Smooth muscle cell (in vitro differentiated cells): ENCODE data around the gene SLCO2A1. TPM values are rescaled to one million over a fixed set of nuclear protein-coding genes. Genes with fewer than 3 reads are reported as not detected.

Experiments used
- DNase-seq: peaks from one replicate; lab custom pipeline; 2025; ENCODE audit not compliant: unreplicated experiment; lab: John Stamatoyannopoulos, UW
- H2AFZ ChIP-seq: fragments of 200-600 bp; sonication (generic); 2 replicates; pipeline ENCODE4 v1.6.0; 2016; ENCODE audit warnings: antibody characterized with exemption, low read depth, mild to moderate bottlenecking
- H3F3A ChIP-seq: fragments of 200-600 bp; sonication (generic); 2 replicates; pipeline ENCODE4 v1.6.0; 2017; ENCODE audit warnings: antibody characterized with exemption, low read depth
- H3K27ac ChIP-seq: fragments of 200-600 bp; sonication (generic); 2 replicates; pipeline ENCODE4 v1.5.1; 2016; ENCODE audit warnings: low read depth, mild to moderate bottlenecking
- H3K27me3 ChIP-seq: fragments of 200-600 bp; sonication (generic); 2 replicates; pipeline ENCODE4 v1.6.1; 2016; ENCODE audit warnings: low read depth, mild to moderate bottlenecking
- H3K36me3 ChIP-seq: fragments of 200-600 bp; sonication (generic); 2 replicates; pipeline ENCODE4 v1.5.1; 2016; ENCODE audit warnings: low read depth
- H3K4me1 ChIP-seq: fragments of 200-600 bp; sonication (generic); 2 replicates; pipeline ENCODE4 v1.5.1; 2016; ENCODE audit warnings: low read depth
- H3K4me2 ChIP-seq: fragments of 200-600 bp; sonication (generic); 2 replicates; pipeline ENCODE4 v1.6.0; 2016; ENCODE audit warnings: mild to moderate bottlenecking
- H3K4me3 ChIP-seq: fragments of 200-600 bp; sonication (generic); 2 replicates; pipeline ENCODE4 v1.5.1; 2016; ENCODE audit warnings: mild to moderate bottlenecking
- H3K79me2 ChIP-seq: fragments of 200-600 bp; sonication (generic); 2 replicates; pipeline ENCODE4 v1.6.0; 2016; ENCODE audit warnings: low read depth, mild to moderate bottlenecking
- H3K9ac ChIP-seq: fragments of 200-600 bp; sonication (generic); 2 replicates; pipeline ENCODE4 v1.6.0; 2016; ENCODE audit warnings: low read depth
- H3K9me3 ChIP-seq: fragments of 200-600 bp; sonication (generic); replicated peaks from 2 replicates; pipeline ENCODE4 v1.5.1; 2016; ENCODE audit warnings: low read depth
- H4K20me1 ChIP-seq: fragments of 200-600 bp; sonication (generic); 2 replicates; pipeline ENCODE4 v1.6.0; 2016; ENCODE audit warnings: low read depth
- WGBS: methylation state at CpG from one replicate; pipeline ENCODE4 v1.1.7; 2016; ENCODE audit warnings: low lambda C conversion rate; 5-methylcytosine and 5-hydroxymethylcytosine counted together
- polyA plus RNA-seq: library from polyadenylated mRNA; unstranded; fragments of >200 nt; fragmentation: Nextera tagmentation; extraction: Ambion mirVana; gene quantifications from 2 replicates; pipeline ENCODE4 v1.2.1, GENCODE V29; 2016
- total RNA-seq: library from RNA; depleted of rRNA; stranded (reverse); fragments of >200 nt; gene quantifications from 2 replicates; pipeline ENCODE4 v1.2.3, GENCODE V29; 2014
- TF ChIP-seq, protein P1 (sequence below): fragments of 200-600 bp; sonication (generic); IDR thresholded peaks from 2 replicates; pipeline ENCODE4 v1.5.1; 2017; ENCODE audit warnings: borderline replicate concordance, mild to moderate bottlenecking, antibody characterized with exemption; ENCODE audit not compliant: insufficient read depth, poor library complexity, severe bottlenecking

The SLCO2A1 gene
- total and polyA plus RNA-seq, 2 experiments from 2014 or later: 7.7 to 14.2 TPM

DNA sequence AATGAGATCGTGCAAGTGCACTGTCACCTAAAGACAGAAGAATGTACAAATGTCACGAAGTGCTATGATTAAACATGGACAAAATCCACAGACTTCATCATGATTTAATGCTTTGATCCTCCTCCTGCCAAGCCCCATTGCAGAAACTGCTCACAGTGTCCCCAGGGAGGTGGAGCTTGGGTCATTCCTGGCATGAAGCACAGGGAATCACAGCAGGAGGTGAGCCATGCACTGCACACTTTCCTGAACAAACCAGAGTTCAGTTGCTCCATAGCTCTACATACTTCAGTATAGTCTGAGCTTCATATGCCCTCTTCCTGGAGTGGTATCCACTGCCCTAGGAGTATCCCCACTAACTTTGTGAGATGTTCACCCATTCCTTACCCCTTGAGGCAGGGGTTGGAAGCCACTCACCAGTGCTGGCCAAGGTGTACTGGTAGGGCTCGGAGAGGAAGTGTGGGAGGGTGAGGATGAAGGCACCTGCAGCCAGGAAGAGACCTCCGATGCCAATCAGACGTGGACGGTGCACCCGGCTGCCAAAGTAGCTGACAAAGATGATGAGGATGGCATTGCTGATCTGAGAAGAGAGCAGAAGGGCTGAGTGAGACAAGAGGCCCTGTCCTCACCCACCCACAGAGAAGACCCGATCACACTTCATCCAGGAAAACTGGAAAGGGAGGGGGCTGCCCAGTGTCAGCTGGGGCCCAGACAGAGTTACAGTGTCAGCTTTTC lies 56.3 kb downstream of the SLCO2A1 start:
- H3K4me1 ChIP-seq: no peaks in the 10 kb centered on the region

DNA sequence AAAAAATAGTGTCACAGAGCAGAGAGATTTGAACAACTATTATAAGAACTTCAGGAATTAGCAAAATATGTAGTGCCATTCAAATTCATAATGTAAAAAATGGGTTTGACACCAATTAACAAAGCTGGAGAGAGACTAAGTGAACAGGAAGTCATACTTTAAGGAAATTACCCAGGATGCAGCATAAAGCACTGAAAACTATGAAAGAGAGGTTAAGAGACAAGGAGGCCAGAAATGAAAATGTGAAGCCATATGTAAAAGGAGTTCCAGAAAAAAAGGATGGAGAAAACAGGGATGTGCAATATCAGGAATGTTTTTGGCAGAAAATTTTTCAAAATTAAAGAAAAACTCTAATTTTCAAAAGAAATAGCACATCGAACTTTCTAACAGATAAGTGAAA lies 57.6 kb downstream of the SLCO2A1 start:
- no peak for DNase-seq
- Histone ChIP-seq H4K20me1 (no peaks in the 10 kb centered on the region), H3K9me3 (no peaks in the 10 kb centered on the region), H3K79me2 (no peaks in the 10 kb centered on the region), H3K27me3 (no peaks in the 10 kb centered on the region), H3K9ac (no peak overlapping the region), H3F3A (no peaks in the 10 kb centered on the region), H3K4me1 (no peaks in the 10 kb centered on the region), H3K4me2 (no peak overlapping the region), H3K4me3 (no peak overlapping the region), H2AFZ (no peak overlapping the region), H3K27ac (no peak overlapping the region), H3K36me3 (no peaks in the 10 kb centered on the region)
- TF ChIP-seq, protein P1, sequence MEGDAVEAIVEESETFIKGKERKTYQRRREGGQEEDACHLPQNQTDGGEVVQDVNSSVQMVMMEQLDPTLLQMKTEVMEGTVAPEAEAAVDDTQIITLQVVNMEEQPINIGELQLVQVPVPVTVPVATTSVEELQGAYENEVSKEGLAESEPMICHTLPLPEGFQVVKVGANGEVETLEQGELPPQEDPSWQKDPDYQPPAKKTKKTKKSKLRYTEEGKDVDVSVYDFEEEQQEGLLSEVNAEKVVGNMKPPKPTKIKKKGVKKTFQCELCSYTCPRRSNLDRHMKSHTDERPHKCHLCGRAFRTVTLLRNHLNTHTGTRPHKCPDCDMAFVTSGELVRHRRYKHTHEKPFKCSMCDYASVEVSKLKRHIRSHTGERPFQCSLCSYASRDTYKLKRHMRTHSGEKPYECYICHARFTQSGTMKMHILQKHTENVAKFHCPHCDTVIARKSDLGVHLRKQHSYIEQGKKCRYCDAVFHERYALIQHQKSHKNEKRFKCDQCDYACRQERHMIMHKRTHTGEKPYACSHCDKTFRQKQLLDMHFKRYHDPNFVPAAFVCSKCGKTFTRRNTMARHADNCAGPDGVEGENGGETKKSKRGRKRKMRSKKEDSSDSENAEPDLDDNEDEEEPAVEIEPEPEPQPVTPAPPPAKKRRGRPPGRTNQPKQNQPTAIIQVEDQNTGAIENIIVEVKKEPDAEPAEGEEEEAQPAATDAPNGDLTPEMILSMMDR: no peak
- 88% methylated on average over 1 of the region's 1 CpG for WGBS

More for the DNA sequence above, 56.3 kb downstream of the SLCO2A1 start:
- H3K79me2 ChIP-seq: no peaks in the 10 kb centered on the region
- no peak overlapping the region for H3K27ac ChIP-seq
- DNase-seq: no peak
- no peaks in the 10 kb centered on the region for H3F3A ChIP-seq
- no peaks in the 10 kb centered on the region for H3K9me3 ChIP-seq
- no peaks in the 10 kb centered on the region for H3K27me3 ChIP-seq
- TF ChIP-seq, protein P1: no peak
- H4K20me1 ChIP-seq: no peaks in the 10 kb centered on the region
- H3K4me2 ChIP-seq: no peak overlapping the region
- H2AFZ ChIP-seq: no peak overlapping the region
- no peak overlapping the region for H3K4me3 ChIP-seq
- H3K36me3 ChIP-seq: no peaks in the 10 kb centered on the region
- WGBS: 96% methylated on average over 8 of the region's 8 CpGs
- H3K9ac ChIP-seq: no peak overlapping the region

- H3K27ac ChIP-seq: no peak overlapping the region
- no peak overlapping the region for H3K4me3 ChIP-seq
- H3K27me3 ChIP-seq: no peaks in the 10 kb centered on the region
- no peaks in the 10 kb centered on the region for H3K36me3 ChIP-seq
- H3K9ac ChIP-seq: no peak overlapping the region
- H3K9me3 ChIP-seq: no peaks in the 10 kb centered on the region
- H3K79me2 ChIP-seq: no peaks in the 10 kb centered on the region
- H3K4me2 ChIP-seq: no peak overlapping the region
- no peak overlapping the region for H2AFZ ChIP-seq
- 79% methylated on average over 6 of the region's 6 CpGs for WGBS
- no peaks in the 10 kb centered on the region for H4K20me1 ChIP-seq
- no peak for DNase-seq
- H3F3A ChIP-seq: no peaks in the 10 kb centered on the region
- TF ChIP-seq, protein P1: no peak
- no peaks in the 10 kb centered on the region for H3K4me1 ChIP-seq
Observed at GRCh38 chr3:133970916-133971315, 58.8 kb downstream of the SLCO2A1 start.

DNA sequence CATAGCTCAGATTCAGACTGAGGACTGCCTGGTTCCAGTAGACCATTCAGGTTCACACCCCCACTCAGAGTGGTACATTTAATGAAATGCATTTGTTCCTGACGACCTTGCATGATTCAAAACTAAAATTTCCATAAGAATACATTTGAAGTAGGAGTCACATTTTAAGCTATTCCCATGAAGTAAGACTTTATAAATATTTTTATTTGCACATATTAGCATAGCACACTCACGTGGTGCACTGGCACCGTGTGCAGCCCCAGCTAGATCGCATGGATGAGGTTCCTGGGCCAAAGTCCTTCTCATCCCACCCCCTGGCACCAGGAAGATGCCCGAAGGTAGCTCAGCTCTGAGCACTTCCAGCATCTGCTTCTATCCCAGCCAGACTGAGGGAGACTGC lies 59.4 kb downstream of the SLCO2A1 start:
- Histone ChIP-seq H3F3A (no peaks in the 10 kb centered on the region), H3K4me3 (no peak overlapping the region), H3K9ac (no peak overlapping the region), H3K27ac (no peak overlapping the region), H3K79me2 (no peaks in the 10 kb centered on the region), H3K36me3 (no peaks in the 10 kb centered on the region), H4K20me1 (no peaks in the 10 kb centered on the region), H3K9me3 (no peaks in the 10 kb centered on the region), H3K4me2 (no peak overlapping the region), H3K27me3 (no peaks in the 10 kb centered on the region), H3K4me1 (no peaks in the 10 kb centered on the region), H2AFZ (no peak overlapping the region)
- TF ChIP-seq, protein P1: no peak
- 90% methylated on average over 5 of the region's 5 CpGs for WGBS
- no peak for DNase-seq
